B cell (primary cell): Measurements from ENCODE around the gene CTNNB1.

Source experiments
- CTCF ChIP-seq: fragments of 200-600 bp; IDR thresholded peaks from one replicate; pipeline ENCODE4 v1.8.0; 2022; ENCODE audit warnings: antibody characterized with exemption, mild to moderate bottlenecking
- EZH2 ChIP-seq: IDR thresholded peaks from 2 replicates; pipeline ENCODE4 v1.6.1; 2012; ENCODE audit warnings: borderline replicate concordance, low read depth, mild to moderate bottlenecking, moderate library complexity, low read length; ENCODE audit not compliant: insufficient read depth, poor library complexity, severe bottlenecking

DNA sequence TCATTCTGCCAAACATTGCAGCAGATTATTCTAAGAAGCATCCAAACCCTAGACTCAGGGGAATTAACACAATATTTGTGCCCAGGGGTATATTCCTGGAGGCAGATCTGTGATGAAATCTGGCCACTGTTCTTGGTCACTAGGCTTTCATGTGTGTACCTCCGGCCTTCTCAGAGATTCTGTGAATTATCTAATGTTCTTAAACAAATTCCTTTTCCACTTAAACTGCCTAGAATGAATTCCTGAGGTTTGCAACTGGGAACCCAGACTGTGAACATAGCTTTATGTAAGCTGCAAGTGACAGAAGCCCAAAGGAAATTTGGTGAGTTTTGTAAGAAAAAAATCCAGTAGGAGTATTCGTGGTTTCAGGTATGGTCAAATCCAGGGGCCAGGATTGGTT, 20.7 kb upstream of the CTNNB1 start:
- no peak for TF ChIP-seq CTCF
- no peak for TF ChIP-seq EZH2
